Limb (tissue), 2 donors: Measurements from ENCODE around the gene PARM1.
A peak's percentile ranks its signal among the peaks of the same experiment; 100 is the strongest.

Experiments
- DNase-seq, 2 donors: peaks; one replicate each; pipeline ENCODE4 v3.0.0-alpha.2; 2016; ENCODE audit errors: extremely low spot score in 2 of 2

The PARM1 gene

DNA sequence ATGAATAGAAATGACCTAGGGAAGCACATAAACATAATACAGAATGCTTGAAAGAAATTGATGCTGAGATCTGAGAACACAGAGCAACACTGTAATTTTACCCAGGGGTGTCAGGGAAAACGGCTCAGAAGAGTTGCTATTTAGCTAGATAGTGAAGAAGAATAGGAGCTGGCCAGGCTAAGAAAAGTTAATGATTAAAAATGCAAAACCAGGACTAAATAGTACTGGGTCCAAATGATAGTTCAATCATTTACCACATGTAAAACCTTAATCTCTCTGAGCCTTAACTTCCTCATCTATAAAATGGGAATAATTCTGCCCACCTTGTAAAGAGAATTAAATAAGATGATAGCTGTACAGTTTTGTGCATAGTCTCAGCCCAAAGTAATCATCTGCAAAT, 97.1 kb downstream of the PARM1 start:
- DNase-seq, result no peak

GRCh38 chr4:75030649-75031235, 97.8 kb downstream of the PARM1 start:
- no peak for DNase-seq

DNA sequence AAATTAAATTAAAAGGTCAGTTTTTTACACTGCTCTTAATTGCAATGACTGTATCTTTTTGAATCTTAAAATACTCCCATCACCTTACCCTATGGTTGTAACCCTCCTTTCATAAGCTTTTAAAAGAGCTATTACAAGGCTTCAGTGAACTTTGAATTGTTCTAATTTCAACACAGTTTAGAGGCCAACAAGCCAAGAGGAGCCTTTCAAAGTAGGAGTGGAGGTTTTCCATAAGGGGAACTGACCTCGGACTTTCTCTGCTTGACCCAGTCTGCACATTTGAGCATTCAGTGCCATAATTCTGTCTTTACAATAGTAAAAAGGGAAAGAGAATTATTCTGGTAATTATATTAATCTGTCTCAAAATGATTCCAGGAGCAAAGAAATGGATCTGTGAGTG, 98.9 kb downstream of the PARM1 start:
- DNase-seq, result no peak

DNA sequence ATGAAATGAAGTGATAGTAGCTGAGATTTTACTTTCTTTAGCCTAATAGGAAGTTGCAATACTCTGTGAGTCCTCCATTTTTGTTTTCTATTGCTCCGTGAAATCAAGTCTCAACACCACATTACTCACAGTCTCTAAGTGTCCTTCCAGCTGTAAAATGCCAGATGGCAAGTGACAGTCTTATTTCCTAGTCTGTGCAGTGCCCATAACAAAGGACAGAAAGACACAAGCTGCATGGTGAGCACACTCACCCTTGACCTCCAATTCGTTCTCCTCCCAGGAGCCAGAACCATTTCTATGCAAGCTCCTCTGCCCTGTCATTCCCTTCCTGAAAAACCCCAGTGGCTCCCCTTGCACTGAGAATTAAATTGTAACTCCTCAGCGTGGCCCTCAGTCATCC, 101.6 kb downstream of the PARM1 start:
- DNase-seq, result no peak

DNA sequence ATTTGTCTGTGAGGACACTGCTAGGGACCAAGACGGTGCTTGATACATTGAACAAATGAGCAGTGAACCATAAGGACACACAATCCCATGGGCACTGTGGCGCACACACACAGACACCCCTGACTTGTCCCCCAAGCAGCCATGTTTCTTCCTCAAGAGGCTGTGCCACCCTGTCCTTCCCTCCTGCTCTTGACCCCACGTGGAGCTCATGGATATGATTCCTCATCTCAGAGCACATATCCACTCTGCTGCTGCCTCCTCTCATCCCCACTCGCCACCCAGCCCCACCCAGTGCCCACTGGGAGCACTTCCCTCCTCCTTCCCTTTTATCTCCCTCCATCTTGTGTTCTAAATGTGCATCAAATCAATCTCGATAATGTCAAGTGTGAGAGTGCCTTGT, 102.4 kb downstream of the PARM1 start:
- DNase-seq, result no peak

DNA sequence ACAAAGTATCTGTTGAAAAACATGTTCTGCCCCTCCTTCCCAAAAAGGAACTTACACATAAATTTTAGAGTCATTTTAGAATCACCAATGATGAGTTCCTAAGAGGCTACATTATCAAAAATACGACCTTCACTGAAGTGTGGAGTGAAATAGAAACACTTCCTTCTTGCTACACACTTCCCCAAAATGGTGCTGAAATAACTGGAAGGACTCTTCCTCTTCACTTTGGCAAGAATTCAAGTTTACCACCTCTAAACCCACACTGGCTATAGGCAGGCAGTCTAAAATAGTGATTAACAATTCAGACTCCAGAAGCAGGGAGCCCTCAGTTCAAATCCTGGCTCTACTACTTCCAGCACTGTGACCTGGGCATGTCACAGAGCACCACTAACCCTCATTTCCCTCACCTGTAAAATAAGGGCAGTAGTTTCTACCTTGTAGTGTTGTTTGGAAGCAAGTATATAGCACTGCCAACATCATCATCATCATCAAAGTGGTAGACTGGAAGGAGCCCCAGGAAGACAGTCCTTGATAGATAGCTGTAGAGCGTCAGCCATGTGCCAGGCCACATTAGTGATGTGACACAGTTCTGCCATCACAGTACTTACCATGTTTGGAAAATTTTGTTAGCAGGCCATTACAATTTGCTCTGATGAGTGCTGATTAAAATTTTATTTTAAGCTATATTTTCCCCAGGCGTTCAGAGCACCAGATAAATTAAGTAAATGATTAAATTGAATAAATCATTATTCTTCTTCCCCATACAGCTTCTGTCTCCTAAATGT, 103.3 kb downstream of the PARM1 start:
- DNase-seq, result no peak

DNA sequence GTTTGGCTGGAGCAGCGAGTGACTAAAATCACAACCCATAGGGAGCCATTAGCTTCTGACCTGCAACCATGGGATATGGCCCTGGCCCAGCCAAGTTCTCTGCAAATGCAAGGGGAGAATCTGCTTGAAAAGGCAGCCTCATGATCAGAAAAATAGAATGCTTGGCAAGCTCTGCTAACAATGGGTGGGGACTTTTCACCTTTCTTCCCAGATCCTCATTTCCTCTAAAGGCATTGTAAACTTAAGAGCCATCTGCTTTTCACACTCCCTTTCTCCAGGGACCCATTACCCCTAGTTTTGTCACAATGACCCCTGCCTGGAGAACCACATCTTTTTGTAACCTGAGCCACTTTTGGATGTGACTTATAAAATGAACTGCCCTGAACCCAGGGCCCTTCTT, 104.3 kb downstream of the PARM1 start:
- DNase-seq, result peak in 1 of 2 donors; percentile 32

DNA sequence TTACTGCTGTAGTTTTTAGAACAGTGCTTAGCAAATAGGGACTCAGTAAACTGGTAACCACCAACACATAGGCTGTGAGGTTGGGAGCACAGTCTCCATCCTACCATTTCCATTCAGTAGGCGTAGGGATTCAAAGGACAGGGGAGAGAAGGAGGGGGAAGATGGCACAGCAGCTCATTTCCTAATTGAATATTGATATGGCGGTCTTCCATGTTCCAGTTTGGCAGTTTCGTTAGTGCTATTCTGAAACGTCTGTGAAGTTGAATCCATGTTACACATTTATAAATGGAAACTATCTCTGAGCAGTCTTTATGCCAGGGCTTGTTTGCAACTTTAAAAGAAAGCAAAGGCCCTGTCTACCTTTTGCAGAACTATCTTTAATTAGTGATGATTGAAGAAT, 105.5 kb downstream of the PARM1 start:
- DNase-seq, result no peak

GRCh38 chr4:75040703-75041102, 107.8 kb downstream of the PARM1 start:
- no peak for DNase-seq

DNA sequence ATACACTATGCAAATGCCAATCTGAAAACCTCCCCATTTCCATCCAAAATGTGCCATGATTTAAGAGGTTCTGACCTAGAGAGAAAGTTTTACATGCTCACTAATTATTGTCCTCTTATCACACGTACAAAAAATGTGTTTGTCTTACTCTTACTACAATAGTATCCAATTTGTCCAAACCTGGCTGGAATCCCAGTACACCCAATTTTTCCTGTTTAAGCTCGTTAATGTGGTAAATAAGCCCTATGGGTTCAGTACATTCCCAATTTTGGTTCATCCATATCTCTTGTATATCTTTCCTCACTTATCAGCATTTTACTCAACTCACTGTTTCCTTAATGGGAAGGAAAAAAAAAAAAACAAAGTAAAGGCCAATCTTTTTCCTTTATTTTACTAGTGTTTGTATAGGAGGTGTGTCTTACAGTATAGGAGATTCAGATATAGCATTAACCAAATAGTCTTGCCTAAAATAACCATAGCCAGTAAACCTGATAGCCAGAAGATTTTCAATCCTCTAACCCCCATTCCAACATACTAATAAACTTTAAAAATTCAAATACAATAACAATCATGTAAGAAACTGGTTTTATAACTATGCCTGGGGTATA, 109.8 kb downstream of the PARM1 start:
- DNase-seq, result no peak

- DNase-seq, result no peak
Observed at GRCh38 chr4:75046226-75046625, 113.3 kb downstream of the PARM1 start.

DNA sequence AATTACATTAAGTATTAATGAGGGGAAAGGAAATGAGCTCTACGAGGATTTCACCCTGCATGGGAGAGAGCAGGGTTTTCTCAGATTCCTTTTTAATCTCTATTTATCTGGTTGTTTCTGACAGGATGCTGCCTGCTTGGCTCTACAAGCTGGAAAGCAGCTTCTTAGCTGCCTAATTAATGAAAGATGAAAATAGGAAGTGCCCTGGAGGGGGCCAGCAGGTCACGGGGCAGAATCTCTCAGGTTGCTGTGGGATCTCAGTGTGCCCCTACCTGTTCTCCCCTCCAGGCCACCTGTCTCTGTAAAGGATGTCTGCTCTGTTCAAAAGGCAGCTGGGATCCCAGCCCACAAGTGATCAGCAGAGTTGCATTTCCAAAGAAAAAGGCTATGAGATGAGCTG, 113.7 kb downstream of the PARM1 start:
- no peak for DNase-seq

GRCh38 chr4:75048208-75048879, 115.4 kb downstream of the PARM1 start:
- no peak for DNase-seq

DNA sequence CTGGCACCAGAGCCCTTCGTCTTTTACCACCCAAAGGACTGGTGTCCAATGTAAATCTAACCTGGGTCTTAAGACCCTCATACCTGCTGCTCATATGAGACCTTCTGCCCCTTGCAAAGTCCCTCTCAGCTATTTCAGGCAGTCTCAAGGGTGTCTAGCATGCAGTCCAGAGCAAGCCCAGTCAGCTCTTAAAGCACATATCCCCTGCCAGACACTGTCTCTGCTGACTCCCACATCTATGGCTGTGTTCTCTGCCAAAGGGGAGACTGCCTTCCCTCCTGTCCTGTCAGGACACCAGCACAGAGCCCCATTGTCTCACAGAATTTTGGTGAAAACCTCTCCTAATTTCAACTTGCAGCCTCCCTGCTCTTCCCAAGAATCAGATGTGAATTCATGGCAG, 118.5 kb downstream of the PARM1 start:
- DNase-seq, result no peak

DNA sequence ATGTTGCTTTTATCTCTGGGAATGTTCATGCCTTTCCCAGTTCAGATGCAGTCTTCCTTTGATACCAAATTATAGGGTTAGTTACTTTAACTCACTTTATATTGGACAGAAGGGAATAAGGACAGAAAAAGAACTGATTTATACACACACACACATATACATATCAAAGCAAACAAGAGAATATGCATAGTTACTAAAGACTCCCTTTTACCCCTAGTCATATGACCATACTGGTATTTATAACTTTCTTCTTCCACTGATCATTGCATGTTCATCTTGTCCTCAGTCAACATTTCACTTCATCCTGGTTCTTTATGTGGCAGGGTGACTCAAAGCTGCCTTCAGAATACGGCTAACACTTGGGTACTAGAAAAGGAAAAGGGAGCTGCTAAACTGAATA, 120.4 kb downstream of the PARM1 start:
- no peak for DNase-seq

GRCh38 chr4:75054078-75054477, 121.2 kb downstream of the PARM1 start:
- no peak for DNase-seq

DNA sequence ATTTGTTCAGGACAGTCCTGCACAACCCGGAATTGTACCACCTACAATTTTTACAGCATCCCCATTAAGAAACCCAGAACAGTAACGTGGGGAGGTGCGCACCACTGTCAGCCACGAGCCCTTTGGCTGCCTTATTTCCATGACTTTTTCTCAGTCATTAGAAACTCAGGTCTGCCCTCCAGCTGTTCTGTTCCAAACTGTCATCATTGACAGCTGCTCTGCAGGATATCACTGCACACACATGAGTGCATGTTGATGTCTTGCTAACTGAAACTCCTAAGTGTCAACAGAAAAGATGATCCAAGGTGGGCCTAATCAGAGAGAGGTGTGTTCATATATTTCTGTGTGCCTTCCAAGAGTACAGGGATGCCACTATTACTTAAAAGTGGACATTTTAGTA, 123.4 kb downstream of the PARM1 start:
- DNase-seq, result no peak

- no peak for DNase-seq
Observed at GRCh38 chr4:75057369-75057768, 124.5 kb downstream of the PARM1 start.

DNA sequence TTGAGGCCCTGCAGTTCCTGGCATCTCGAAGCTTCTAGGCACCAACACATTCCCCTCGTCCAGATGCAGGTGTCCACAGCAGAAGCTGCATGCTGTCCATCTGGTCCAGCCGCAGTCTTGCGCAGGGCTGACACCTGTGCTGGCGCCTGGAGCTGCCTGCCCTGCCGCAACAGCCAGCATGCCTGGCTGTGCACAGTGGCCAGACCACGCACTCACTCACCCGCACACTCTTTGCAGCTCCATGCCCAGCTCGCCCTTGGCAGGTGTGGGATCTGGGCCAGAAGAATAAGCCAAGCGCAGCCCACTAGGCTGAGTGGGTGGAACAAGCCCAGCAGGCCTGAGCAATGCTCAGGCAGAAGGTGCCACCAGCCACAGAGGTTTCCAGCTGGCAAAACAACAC, 125.6 kb downstream of the PARM1 start:
- no peak for DNase-seq

GRCh38 chr4:75063433-75063832, 130.5 kb downstream of the PARM1 start:
- DNase-seq, result no peak

- no peak for DNase-seq
Observed at GRCh38 chr4:75065909-75066308, 133.0 kb downstream of the PARM1 start.

GRCh38 chr4:75069493-75070074, 136.7 kb downstream of the PARM1 start:
- DNase-seq, result no peak
